ENCODE measurements around the gene BCS1L.

The BCS1L gene

DNA sequence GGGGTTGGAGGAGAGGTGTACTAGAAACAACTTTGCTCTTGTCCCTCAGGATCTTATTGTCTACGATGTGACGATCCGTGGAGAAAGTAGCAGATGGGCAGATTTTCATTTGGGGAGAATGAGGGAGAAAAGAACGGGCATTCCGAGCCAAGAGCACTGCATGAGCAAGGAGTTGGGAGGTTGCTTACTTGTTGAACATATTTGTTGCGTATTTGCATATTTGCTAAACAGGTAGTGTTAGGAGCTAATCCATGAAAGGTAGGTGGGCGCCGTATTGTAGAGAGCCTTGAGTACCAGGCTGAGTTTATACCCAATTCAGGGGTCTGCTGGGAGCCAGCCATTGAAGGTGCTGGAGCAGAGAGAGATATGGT is 490 bp downstream of the BCS1L start:
- no peak for DNase-seq (ENCODE audit: low read depth in 2 of 2)

- DNase-seq (ENCODE audit: low read depth in 2 of 2) = no peak
Observed at GRCh38 chr2:218662377-218662776, 2.9 kb downstream of the BCS1L start.

DNA sequence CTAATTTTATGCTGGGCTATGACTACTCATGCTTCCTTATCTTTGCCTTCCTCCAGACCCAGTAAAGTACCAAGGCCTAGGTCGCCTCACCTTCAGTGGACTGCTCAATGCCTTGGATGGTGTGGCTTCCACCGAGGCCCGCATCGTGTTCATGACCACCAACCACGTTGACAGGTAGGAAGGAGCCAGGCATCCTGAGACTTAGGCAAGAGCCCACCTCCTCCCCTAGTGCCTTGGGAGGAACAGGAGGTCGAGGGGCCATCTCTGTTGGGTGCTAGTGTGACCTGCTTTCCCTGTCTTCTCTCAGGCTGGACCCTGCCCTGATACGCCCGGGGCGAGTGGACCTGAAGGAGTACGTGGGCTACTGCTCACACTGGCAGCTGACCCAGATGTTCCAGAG is 3.3 kb downstream of the BCS1L start:
- DNase-seq (ENCODE audit: low read depth in 2 of 2) = no peak

DNA sequence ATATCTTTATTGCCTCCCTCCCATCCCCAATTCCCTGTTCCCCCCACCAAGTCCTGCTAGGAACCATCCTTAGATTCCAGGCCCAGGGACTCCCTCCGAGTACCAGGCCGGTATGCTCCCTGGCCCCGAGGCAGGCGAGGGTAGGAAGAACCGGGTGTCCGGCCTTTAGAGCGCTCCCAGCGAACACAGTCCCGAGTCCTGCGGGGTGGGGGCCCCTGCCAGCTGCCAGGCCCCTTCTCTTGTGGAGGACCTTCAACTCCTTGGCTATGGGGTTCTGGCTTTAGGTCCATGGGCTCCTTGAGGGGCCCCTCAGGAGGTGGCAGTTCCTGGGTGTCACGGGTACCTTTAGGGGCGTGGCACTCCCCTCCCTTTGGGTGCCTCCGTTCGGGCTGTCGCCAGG is 4.4 kb downstream of the BCS1L start:
- DNase-seq (ENCODE audit: low read depth in 2 of 2) = no peak

- no peak for DNase-seq (ENCODE audit: low read depth in 2 of 2)
Observed at GRCh38 chr2:218664653-218665052, 5.2 kb downstream of the BCS1L start.

GRCh38 chr2:218671097-218671653 is 11.7 kb downstream of the BCS1L start:
- DNase-seq (ENCODE audit: low read depth in 2 of 2) = no peak

DNA sequence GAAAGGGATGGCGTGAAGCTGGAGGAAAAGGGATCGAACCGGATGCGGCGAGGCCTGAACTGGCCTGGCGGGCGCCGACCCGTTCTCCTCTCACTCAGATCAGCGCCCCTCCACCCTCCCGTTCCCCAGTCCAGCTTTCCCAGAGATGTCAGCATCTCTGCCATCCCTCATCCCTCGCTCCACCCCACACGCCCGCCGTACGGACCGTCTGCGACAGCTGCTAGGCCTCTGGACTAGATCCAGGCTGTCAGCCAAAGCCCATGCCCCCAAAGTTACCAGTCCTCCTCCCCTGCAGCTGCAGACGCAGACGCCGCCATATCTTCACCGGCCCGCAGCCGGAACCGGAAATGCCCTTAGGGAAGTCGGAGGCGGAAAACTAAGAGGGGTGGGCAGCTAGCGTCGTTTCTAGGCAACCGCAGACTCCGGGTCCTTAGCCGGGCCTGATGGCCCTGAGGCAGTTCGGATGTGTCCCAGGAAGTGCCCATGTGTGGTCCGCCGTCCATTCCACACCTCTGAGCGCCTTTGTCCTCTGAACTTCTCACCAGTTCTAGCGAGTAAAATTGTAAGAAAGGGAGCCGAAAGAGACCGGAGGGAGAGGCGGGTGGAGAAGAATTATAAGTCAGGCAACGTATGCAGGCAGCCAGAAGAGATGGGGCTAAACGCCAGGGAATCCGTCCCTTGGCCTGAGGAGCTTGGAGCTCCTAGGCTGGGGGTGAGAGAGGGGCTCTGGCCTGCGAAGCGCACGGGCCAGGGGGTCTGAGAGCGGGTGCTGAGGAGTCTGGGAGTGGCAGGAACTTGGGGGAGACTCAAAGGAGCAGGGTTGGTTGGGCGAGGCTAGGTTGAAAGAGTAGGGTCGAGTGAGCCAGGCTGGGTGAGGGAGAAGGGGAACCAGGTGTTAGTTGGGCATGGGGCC is 12.4 kb downstream of the BCS1L start, which contains the start of the genes RNF25 and STK36:
Gene RNF25 (minus strand): TSS at position 349 of the 913 bp plus-strand sequence. CDS start 32 bp downstream, at position 317.
Gene STK36 (plus strand): TSS at position 433 of the 913 bp plus-strand sequence. CDS start 744 bp downstream, outside the sequence.
- DNase-seq (ENCODE audit: low read depth in 2 of 2) = peak; percentile 69 to 70

DNA sequence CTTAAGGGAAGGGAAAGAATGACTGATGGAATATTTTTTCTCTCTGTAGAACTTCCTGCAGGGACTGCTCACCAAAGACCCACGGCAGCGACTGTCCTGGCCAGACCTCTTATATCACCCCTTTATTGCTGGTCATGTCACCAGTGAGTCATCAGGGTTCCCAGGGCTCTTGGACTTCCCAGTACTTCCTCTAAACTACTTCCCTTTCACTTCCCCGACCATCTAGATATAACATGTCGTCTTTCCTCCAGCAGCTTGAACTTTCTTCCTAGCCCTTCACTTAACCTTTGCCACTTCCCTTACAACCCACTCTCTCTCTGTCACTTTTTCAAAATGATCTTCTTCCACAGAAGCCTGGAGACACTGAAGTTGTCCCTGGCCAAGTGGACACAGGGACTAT is 19.6 kb downstream of the BCS1L start:
- no peak for DNase-seq (ENCODE audit: low read depth in 2 of 2)

GRCh38 chr2:218680061-218680460 is 20.6 kb downstream of the BCS1L start:
- no peak for DNase-seq (ENCODE audit: low read depth in 2 of 2)

DNA sequence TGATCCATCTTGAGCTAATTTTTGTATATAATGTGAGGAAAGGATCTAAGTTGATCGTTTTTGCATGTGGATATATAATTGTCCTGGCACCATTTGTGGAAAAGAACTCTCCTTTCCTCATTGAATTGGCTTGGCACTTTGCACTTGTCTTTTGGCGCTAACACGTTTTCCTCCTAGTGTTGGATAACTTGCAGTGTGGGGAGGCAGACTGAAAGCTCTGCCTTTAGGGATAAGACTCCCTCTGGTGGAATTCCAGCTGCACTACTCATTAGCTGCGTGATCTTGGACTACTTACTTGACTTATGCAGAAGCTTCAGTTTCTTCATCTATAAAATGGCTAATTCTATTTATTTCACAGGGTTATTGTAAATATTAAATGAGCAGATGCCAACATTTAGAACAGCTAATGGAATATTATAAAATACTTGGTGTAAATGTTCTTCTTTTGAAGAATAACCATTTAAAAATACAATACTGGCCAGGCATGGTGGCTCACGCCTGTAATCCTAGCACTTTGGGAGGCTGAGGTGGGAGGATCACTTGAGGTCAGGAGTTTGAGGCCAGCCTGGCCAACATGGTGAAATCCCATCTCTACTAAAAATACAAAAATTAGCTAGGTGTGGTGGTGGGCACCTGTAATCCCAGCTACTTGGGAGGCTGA is 28.0 kb downstream of the BCS1L start:
- DNase-seq (ENCODE audit: low read depth in 2 of 2) = peak in 1 of 2 donors; percentile 5

DNA sequence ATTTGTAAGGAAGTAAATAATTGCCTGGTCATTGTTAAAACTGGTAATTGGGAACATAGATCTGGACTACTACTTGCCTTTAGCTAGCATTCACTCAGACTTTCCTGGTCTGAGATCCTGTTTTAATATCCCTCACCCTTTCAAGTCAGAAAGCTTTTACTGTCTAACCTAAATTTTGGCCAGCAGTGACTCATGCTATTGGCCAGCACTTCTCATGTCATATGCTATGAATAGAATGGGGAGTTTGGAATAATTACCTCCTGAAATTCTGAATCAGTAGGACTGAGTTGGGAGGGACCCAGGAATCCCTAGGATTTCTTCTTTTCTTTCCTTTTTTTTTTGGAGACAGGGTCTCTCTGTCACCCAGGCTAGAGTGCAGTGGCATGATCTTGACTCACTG is 31.8 kb downstream of the BCS1L start:
- DNase-seq (ENCODE audit: low read depth in 2 of 2) = no peak

- DNase-seq (ENCODE audit: low read depth in 2 of 2) = no peak
Observed at GRCh38 chr2:218694405-218695145, 35.1 kb downstream of the BCS1L start.

- DNase-seq (ENCODE audit: low read depth in 2 of 2) = no peak
Observed at GRCh38 chr2:218698885-218699284, 39.4 kb downstream of the BCS1L start.

DNA sequence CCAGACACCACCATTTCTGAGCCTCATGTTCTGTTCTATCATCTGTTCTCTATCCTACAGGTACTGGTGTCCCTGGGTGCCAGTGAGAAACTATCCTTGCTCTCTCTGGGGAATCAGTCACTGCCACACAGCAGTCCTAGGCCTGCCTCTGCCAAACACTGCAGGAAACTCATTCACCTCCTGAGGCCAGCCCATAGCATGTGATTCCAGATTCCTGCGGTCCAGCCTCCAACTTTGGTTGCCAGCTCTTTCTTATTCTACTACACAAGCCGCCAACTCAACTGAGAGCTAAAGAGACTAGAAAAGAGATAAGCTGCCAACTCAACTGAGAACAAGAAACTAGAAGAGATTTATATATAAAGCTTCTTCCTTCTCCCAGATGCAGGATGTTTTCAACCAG is 42.3 kb downstream of the BCS1L start:
- no peak for DNase-seq (ENCODE audit: low read depth in 2 of 2)

- DNase-seq (ENCODE audit: low read depth in 2 of 2) = no peak
Observed at GRCh38 chr2:218703341-218703740, 43.9 kb downstream of the BCS1L start.

GRCh38 chr2:218708086-218708485 is 48.6 kb downstream of the BCS1L start:
- no peak for DNase-seq (ENCODE audit: low read depth in 2 of 2)

DNA sequence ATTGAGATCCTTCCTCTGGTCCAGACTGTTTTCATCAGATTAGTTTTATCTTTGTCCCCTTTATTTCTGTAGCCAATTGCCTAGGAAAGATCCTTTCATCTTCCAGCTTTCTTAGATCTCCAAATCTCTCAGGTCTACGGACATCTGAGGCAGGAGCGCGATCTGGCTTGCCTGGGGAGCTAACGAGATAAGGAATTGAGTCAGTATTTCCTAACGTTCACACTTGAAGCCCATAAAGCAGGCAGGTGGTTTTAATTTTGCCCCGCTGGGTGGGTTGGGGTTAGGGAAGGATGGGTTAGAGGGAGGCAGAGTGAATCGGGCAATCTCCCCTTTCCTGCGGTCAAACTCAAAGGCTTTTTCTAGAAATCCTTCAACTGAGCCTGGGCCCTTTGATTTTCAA is 50.4 kb downstream of the BCS1L start:
- no peak for DNase-seq (ENCODE audit: low read depth in 2 of 2)

GRCh38 chr2:218710334-218710686 is 50.8 kb downstream of the BCS1L start:
- DNase-seq (ENCODE audit: low read depth in 2 of 2) = no peak

DNA sequence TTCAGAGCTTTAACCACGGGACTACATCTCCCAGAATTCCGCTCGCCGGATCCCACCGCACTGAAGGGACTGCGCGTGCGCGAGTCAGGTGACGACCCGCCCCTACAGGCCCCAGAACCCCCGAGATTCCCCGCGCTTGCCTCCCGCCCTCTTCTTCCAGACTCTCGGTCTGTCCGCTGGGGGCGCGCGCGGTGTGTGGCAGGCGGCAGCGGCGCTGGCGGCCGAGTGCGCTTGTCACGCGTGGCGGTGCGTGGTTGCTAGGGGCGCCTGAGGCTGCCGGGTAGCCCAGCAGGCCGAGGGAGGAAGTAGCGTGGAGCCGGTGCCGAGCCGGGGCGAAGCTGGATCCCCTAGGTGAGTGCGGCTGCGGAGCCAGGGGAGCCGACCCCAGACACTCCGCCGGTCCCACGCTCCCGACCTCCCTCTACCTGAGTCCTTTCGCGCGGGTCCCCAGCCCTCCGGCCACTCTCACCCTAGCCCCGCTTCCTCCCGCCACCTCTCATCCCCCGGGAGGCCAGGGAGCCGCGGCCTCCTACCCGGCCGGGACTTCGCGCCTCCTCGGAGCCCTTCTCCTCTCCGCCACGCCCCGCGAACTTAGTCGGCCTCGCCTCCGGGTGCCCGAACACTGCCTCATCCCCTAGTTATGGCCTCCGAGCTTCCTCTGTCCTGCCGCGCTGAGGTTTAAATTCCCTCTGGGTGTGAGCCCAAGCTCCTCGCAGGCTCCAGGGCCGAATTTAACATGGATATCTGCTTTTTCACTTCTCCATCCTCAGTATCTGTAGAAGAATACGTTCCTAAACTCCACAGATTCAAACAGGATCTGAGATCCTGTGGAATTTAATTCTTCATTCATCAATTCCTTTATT is 51.4 kb downstream of the BCS1L start, which contains the start of gene TTLL4:
Gene TTLL4 (plus strand): TSS at position 149 of the 863 bp plus-strand sequence. CDS start 26,842 bp downstream, outside the sequence.
- DNase-seq (ENCODE audit: low read depth in 2 of 2) = peak; percentile 97 to 98

- no peak for DNase-seq (ENCODE audit: low read depth in 2 of 2)
Observed at GRCh38 chr2:218711550-218711929, 52.1 kb downstream of the BCS1L start.
